Pancreas (tissue), 10 donors: Measurements from ENCODE around the gene MEF2C. TPM values are rescaled to one million over a fixed set of nuclear protein-coding genes. Genes with fewer than 3 reads are reported as not detected.

ENCODE experiments used
- ATAC-seq, 4 donors: fragments of 200-7000 bp; cut with Tn5 transposase; one replicate each; pipeline versions ENCODE4 v1.8.0 to v1.9.1; 2020; ENCODE audit warnings: mild to moderate bottlenecking in 4 of 4, moderate library complexity in 4 of 4
- DNase-seq, 6 donors: peaks; one replicate each; pipeline ENCODE4 v3.0.0-alpha.2; 2020
- FAIRE-seq: peaks from 2 replicates; lab custom pipeline; 2012; peaks lifted over from hg19 to GRCh38; lab: Jason Lieb, UNC
- H3K27ac ChIP-seq, 4 donors: fragments of 200-600 bp; sonication (generic); 1 replicate in 3 of 4; 2 replicates in 1 of 4; pipeline versions ENCODE4 v1.5.0 to v1.8.0; 2020
- H3K27me3 ChIP-seq, 4 donors: fragments of 200-600 bp; one replicate each; pipeline ENCODE4 v1.8.0; 2021
- H3K36me3 ChIP-seq, 3 donors: fragments of 200-600 bp; sonication (generic) in 1 of 3; one replicate each; pipeline versions ENCODE4 v1.5.0 to v1.8.0; 2020 to 2021
- H3K4me1 ChIP-seq, 3 donors: fragments of 200-600 bp; one replicate each; pipeline ENCODE4 v1.8.0; 2021
- H3K4me3 ChIP-seq, 4 donors: fragments of 200-600 bp; sonication (generic) in 2 of 4; one replicate each; pipeline versions ENCODE4 v1.5.0 to v1.8.0; 2020 to 2021
- H3K9me3 ChIP-seq, 4 donors: fragments of 200-600 bp; one replicate each; pipeline ENCODE4 v1.8.0; 2021
- WGBS, 2 donors: extraction: QIAGEN DNeasy Blood & Tissue Kit; methylation state at CpG; one replicate each; pipeline ENCODE4 v1.1.7; 2013; 5-methylcytosine and 5-hydroxymethylcytosine counted together
- intact Hi-C, 3 donors: fragments of 100-400 bp; cut with DNase I; formaldehyde crosslinking; loops; one replicate each; pipeline versions ENCODE4 v1.11.1 to v1.14.2; 2022
- polyA plus RNA-seq, 2 donors: library from polyadenylated mRNA; stranded (reverse); fragments of 200-250 nt; gene quantifications; one replicate each; pipeline ENCODE4 v1.2.3, GENCODE V29; 2013
- total RNA-seq, 6 donors: library from RNA; stranded (reverse); fragmentation: NEBNext Ultra II Directional in 4 of 6; extraction: Animal tissue kit (Norgen Biotek cat#: 25700) in 4 of 6; gene quantifications; one replicate each; pipeline versions ENCODE4 v1.2.1 to v1.2.4, GENCODE V29; 2021 to 2023
- TF ChIP-seq, protein P1 (sequence below), 4 donors: fragments of 200-600 bp; sonication (generic) in 3 of 4; IDR thresholded peaks; one replicate each; pipeline versions ENCODE4 v1.5.0 to v1.8.0; 2021; ENCODE audit warnings: antibody characterized with exemption in 4 of 4
- donor health status: healthy with polysubstance abuse.
- donor health status: DM: no; HTN: no; CAD: no; lungs with moderate emphysema.
- donor health status: DM: no; HTN: no; CAD: no.
- donor health status: control.
- donor health status: control.
- donor health status: Bipolar disorder and iron deficiency.
- donor health status: DM: yes; HTN: yes; CAD: no.
- donor health status: DM: no; HTN: no; CAD: no.
- donor health status: DM: no; HTN: no; CAD: no.
- donor health status: DM: yes; HTN: yes; CAD: no.

MEF2C gene
- total and polyA plus RNA-seq, 8 donors, result 1.5 to 19.9 (median 4.8) TPM

DNA sequence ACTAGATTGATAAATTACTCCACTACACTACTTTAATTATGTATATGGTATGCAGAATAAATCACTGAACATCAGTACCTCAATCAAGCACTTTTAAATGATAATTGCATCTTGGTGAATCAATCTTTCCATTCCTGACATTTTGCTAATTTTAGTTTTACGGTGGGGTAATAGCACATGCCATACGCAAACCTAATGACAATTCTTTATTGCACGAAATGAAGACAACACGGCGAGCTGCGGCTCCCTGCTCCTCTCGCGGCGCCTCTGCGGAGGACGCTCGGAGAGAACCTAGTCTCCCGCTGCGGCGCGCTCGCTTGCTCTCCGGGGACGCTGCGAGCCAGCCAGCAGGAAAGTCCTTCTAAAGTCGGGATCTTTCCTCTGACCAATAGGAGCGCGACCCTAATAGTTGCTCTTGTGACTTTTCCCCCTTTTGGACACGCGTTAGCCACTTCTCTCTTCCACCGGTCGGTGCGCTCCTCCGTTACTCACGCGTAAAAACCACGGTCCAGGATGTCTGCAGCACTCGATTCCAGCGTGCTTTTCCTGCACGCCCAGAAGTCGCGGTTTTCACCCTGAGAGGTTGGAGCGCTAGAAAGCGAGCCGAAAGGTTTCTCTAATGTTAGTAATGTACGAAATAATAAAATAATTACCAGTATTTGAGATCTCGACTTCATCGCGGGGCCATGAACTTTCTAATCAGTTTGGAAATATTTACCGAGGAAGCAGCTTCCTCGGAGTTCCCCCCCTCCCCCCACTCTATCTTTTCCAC lies 1.0 kb upstream of the MEF2C start:
- TF ChIP-seq, protein P1, sequence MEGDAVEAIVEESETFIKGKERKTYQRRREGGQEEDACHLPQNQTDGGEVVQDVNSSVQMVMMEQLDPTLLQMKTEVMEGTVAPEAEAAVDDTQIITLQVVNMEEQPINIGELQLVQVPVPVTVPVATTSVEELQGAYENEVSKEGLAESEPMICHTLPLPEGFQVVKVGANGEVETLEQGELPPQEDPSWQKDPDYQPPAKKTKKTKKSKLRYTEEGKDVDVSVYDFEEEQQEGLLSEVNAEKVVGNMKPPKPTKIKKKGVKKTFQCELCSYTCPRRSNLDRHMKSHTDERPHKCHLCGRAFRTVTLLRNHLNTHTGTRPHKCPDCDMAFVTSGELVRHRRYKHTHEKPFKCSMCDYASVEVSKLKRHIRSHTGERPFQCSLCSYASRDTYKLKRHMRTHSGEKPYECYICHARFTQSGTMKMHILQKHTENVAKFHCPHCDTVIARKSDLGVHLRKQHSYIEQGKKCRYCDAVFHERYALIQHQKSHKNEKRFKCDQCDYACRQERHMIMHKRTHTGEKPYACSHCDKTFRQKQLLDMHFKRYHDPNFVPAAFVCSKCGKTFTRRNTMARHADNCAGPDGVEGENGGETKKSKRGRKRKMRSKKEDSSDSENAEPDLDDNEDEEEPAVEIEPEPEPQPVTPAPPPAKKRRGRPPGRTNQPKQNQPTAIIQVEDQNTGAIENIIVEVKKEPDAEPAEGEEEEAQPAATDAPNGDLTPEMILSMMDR (IDR thresholded peaks at IDR 0.05), result no peak
- Histone ChIP-seq H3K27ac (peak overlapping the region in 2 of 4 donors; percentile 65 to 70), H3K36me3 (no peaks in the 10 kb centered on the region), H3K4me1 (no peaks in the 10 kb centered on the region), H3K4me3 (peak overlapping the region; percentile 3 to 54 (median 40)), H3K9me3 (no peaks in the 10 kb centered on the region), H3K27me3 (peaks cover 0 to 5% (median 0%) of the 10 kb centered on the region in 4 donors)
- intact Hi-C loops, result no loop called here
- FAIRE-seq, result no peak
- WGBS, 2 donors, result 1% methylated on average over 46 of the region's 46 CpGs
- peak; percentile 37 to 67 (median 64) for ATAC-seq
- peak; percentile 18 to 71 (median 32) for DNase-seq

DNA sequence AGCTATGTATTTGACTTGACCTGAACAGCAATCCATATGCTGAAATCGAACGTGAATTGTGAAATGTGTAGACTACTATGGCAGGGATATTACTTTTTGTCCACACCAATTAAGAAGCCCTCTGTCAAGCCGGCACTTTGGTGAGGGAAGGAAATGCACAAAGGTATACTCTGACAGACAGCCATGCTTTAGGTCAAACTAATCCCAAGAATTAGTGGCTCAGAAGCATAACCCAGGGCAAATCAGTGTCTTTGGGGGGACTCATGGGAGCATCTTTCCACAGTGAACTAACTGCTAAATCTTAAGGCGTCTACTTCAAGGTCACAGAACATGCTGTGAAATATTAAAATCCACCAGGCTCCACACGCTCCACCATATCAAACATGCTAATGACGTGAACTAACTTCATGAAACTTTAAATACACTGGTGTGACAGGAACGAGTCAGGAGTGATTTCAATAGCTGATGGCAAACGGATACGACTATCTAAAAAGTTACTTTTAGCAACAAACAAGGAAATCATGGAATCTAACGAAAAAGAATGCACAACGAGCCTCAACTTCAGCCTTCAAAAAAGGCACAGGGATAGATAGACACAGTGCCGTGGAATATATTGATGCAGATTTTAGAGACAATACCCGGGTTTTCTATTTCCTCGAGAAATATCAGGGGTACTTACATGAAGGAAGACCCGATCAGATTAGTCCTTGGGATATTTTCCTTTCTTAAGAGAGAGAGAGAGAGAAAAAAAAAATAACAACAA lies 527 bp downstream of the MEF2C start:
- Histone ChIP-seq H3K27ac (peak overlapping the region in 2 of 4 donors; percentile 63 to 70), H3K4me1 (no peaks in the 10 kb centered on the region), H3K36me3 (no peaks in the 10 kb centered on the region), H3K4me3 (peak overlapping the region; percentile 3 to 54 (median 31)), H3K27me3 (peaks cover 0 to 5% (median 0%) of the 10 kb centered on the region in 4 donors), H3K9me3 (no peaks in the 10 kb centered on the region)
- WGBS, 2 donors, result 3 to 7% methylated on average over 15 of the region's 15 CpGs
- TF ChIP-seq, protein P1 (IDR thresholded peaks at IDR 0.05), result no peak
- ATAC-seq (peak; percentile 5 to 22 (median 7)), DNase-seq (no peak), FAIRE-seq (no peak)
- intact Hi-C loops, result no loop called here

DNA sequence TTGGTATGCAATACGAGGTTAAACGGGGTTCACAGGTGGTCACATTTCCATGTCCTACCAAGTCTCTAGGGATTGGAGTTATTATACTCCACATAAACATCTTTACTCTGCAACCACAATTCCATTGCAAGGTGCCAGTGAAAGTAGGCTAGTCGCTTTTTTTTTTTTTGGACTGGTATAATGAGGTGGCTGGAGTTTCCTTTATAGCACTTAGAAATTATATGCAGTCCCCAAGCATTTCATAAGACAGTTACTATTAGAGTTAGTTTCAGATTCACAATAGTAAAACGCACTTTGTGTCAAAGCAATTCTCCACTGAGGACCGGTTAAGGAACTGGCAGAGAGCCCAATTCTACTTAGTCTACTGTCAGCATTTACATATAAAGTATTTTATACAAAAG lies 1.4 kb downstream of the MEF2C start:
- no peaks in the 10 kb centered on the region for H3K36me3 ChIP-seq
- no peaks in the 10 kb centered on the region for H3K4me1 ChIP-seq
- no peaks in the 10 kb centered on the region for H3K9me3 ChIP-seq
- peak overlapping the region in 1 of 4 donors; percentile 70 for H3K27ac ChIP-seq
- FAIRE-seq, result no peak
- TF ChIP-seq, protein P1 (IDR thresholded peaks at IDR 0.05), result no peak
- no peak for DNase-seq
- WGBS, 2 donors, result 47 to 64% methylated on average over 5 of the region's 5 CpGs
- peak in 1 of 4 donors; percentile 5 for ATAC-seq
- intact Hi-C loops, result no loop called here
- H3K27me3 ChIP-seq, result peaks cover 0 to 5% (median 0%) of the 10 kb centered on the region in 4 donors
- H3K4me3 ChIP-seq, result peak overlapping the region in 2 of 4 donors; percentile 41 to 54

- WGBS, 2 donors, result 65 to 80% methylated on average over 1 of the region's 1 CpG
- peaks cover 0 to 5% (median 0%) of the 10 kb centered on the region in 4 donors for H3K27me3 ChIP-seq
- H3K27ac ChIP-seq, result no peak overlapping the region
- no peaks in the 10 kb centered on the region for H3K4me1 ChIP-seq
- H3K36me3 ChIP-seq, result no peaks in the 10 kb centered on the region
- H3K4me3 ChIP-seq, result peak overlapping the region in 1 of 4 donors; percentile 54
- DNase-seq (no peak), ATAC-seq (no peak), FAIRE-seq (no peak)
- TF ChIP-seq, protein P1 (IDR thresholded peaks at IDR 0.05), result no peak
- intact Hi-C loops, result no loop called here
- H3K9me3 ChIP-seq, result no peaks in the 10 kb centered on the region
Observed at GRCh38 chr5:88880201-88880600, 2.8 kb downstream of the MEF2C start.
